SK-N-MC (cell line): ENCODE data around the gene NDST1.

Experiments
- DNase-seq: peaks from one replicate; pipeline ENCODE4 v3.0.0-alpha.2; 2011; ENCODE audit warnings: low read depth, low spot score
- H3K27ac ChIP-seq: fragments of 200-600 bp; sonication (generic); 2 replicates; pipeline ENCODE4 v1.5.1; 2016; ENCODE audit warnings: mixed run types
- H3K36me3 ChIP-seq: fragments of 200-600 bp; sonication (generic); 2 replicates; pipeline ENCODE4 v1.6.1; 2017; ENCODE audit warnings: antibody characterized with exemption, low read length, mixed read lengths; ENCODE audit not compliant: insufficient read depth
- H3K4me3 ChIP-seq: fragments of 200-600 bp; sonication (generic); 2 replicates; pipeline ENCODE4 v1.5.1; 2016
- H3K9ac ChIP-seq: fragments of 200-600 bp; sonication (generic); 2 replicates; pipeline ENCODE4 v1.8.0; 2017; ENCODE audit warnings: mixed run types, mixed read lengths; ENCODE audit not compliant: insufficient read length
- H3K9me3 ChIP-seq: fragments of 200-600 bp; sonication (generic); 2 replicates; pipeline ENCODE4 v1.6.1; 2017; ENCODE audit warnings: low read depth, mild to moderate bottlenecking, antibody characterized with exemption, low read length, moderate library complexity, mixed read lengths
- EZH2 ChIP-seq: fragments of 200-600 bp; sonication (generic); IDR thresholded peaks from one replicate; pipeline ENCODE4 v1.6.1; 2017; ENCODE audit warnings: antibody characterized with exemption
- FOXP2 ChIP-seq: optimal IDR thresholded peaks from 2 replicates; pipeline ENCODE3; 2011; ENCODE audit warnings: mild to moderate bottlenecking, moderate library complexity; ENCODE audit not compliant: insufficient read depth; ENCODE audit errors: extremely low read length, control extremely low read depth
- POLR2AphosphoS5 ChIP-seq: IDR thresholded peaks from 2 replicates; pipeline ENCODE4 v1.6.1; 2012; ENCODE audit warnings: mild to moderate bottlenecking, low read depth, low read length, borderline replicate concordance

NDST1 gene

DNA sequence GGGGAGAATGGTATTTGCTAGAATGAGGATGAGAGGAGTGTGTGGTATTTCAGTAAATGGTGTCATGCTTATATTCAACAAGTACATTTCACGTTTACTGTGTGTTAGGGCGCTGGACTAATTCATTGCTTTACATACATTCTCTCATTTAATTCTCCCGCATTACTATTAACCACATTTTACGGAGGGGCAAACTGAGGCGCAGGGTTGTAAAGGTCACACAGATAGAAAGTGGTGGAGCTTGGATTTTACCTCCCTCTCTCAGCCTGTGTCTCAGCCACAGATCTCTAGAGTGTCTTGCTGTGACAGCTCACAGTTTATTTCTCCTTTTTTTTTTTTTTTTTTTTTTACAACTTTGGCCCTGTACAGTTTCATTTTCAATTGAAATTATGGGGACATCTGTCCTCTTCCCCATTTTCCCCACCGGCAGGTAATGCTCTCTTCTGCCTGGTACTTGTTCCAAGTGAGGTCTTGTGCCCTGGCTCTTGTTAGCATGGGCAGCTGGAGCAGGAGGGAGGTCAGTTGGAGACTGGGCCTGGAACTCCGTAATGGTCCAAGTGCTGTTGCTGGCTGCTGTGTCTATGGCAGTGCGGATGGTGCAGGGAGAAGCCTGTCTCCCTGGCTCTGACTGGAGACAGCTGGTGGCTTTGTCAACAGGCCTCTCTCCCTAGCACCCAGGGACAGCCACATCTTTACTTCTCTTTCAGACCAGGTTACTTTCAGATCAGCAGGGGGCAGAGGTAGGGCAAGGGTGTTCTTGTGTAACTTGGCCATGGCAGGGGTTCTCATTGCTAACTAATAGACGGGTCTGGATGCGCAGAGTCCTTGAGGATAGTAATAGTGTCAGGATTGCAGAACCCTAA is 20.5 kb upstream of the NDST1 start:
- no peak for DNase-seq
- H3K9ac ChIP-seq, result peak overlapping the region; percentile 17
- peak overlapping the region; percentile 96 for H3K4me3 ChIP-seq
- no peaks in the 10 kb centered on the region for H3K9me3 ChIP-seq
- TF ChIP-seq FOXP2, result no peak
- TF ChIP-seq POLR2AphosphoS5, result no peak
- no peak for TF ChIP-seq EZH2
- 0 out of 2 replicates have a peak overlapping the region, but pooled peaks have one; percentile 42 for H3K27ac ChIP-seq
- H3K36me3 ChIP-seq, result no peaks in the 10 kb centered on the region

DNA sequence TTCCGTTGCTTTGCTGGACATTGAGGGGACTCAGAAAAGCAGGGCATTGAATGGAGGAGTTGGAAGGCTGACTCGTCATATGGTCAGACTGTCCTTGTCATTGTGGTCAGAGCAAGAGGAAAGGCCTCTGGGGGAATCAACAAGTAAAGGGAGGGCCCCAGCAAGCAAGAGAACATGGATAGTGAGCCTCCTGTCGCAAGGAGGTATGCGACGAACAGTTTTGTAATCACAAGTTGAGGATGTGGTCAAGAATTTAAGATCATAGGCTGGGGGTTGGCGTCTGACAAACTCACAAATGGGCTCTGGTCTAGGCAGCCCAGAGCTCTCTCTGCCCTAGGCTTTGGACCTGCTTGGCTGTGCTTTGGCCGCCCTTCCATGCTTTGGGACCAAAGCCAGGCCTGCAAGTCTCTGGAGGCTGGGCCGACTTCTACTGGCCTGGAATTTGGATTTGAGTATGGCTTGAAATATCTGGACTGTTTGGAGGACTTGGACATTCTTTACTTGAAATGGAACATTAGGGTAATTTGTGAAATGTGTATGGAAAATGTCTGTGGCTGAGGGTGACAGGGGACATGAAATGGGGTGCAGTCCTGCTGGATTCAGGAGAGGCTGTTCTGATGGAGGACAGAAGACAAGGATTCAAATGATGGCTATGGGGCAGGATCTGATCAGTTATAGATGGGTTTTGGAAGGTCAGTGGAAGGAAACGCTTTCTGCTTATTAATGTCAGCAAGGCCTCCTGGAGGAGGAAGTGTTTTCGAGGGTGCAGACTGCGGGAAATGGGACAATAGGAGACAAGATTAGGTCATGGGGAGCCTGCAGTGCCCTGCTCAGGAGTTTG is 19.2 kb upstream of the NDST1 start:
- DNase-seq, result no peak
- Histone ChIP-seq H3K9ac (no peak overlapping the region), H3K9me3 (no peaks in the 10 kb centered on the region), H3K36me3 (no peaks in the 10 kb centered on the region), H3K27ac (no peak overlapping the region), H3K4me3 (no peak overlapping the region)
- TF ChIP-seq POLR2AphosphoS5 (no peak), FOXP2 (no peak), EZH2 (no peak)

DNA sequence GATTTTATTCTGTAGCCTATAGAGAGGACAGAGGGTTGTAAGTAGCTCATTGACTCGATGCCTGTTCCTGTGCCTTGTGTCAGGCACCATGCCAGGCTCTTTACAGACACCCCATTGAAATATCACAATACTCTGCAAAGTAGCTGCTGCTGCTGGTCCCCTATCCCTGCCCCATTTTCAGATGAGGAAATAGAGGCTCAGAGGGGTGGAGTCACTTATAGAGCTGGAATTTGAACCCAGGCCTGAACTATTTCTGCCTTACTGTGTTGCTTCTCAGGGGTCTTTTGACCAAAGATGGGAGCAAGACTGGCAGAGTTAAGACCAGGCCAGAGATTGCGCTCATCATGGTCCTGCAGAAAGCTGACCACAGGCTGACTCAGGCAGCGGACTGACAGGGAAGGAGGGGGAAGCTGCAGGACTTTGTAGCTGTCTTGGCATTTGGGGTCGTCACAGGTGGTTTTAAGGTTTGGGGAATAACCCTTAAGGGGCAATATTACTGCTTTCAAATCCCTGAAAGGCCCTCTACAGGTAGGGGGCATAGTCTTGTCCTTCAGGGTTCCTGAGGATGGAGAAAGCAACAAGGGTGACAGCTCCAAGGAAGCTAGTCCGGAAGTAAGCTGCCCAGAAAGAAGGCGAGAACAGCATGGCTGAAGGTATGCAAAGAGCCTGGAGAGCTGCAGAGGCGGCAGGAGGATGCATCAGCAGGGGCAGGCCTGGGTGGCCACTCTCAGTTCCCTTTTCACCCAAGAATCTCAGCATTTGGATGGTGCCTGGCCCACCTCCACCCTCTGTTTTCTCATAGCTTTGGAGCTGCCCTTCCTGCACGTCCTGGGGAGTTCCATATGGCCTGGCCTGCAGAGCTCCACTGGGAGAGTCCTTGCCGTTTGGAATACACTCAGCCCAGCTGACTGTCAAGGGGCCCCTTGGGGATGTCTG is 18.3 kb upstream of the NDST1 start:
- Histone ChIP-seq H3K4me3 (no peak overlapping the region), H3K9ac (no peak overlapping the region), H3K9me3 (no peaks in the 10 kb centered on the region), H3K27ac (no peak overlapping the region), H3K36me3 (no peaks in the 10 kb centered on the region)
- DNase-seq, result no peak
- TF ChIP-seq EZH2, result no peak
- no peak for TF ChIP-seq POLR2AphosphoS5
- TF ChIP-seq FOXP2, result no peak

DNA sequence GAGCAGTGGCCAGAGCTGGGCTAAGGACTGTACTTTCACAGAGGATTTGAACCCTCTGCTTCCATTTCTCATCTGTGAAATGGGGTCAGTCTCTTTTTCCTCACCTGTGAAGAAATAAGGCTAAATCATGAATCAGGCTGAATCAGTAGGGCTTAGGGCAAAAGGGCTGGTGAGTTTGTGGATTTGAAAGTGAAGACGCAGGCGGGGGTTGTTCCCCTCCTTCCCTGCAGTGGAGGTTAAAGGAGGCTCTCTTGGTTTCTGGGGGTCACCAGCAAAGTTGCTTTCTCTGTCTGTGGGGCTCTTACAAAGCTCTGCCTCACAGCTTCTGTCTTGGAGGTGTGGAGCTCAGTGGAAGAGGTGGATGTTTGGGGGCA is 17.6 kb upstream of the NDST1 start:
- Histone ChIP-seq H3K27ac (no peak overlapping the region), H3K4me3 (no peak overlapping the region), H3K9ac (peak overlapping the region; percentile 13), H3K9me3 (no peaks in the 10 kb centered on the region), H3K36me3 (no peaks in the 10 kb centered on the region)
- DNase-seq, result no peak
- no peak for TF ChIP-seq POLR2AphosphoS5
- no peak for TF ChIP-seq FOXP2
- no peak for TF ChIP-seq EZH2

DNA sequence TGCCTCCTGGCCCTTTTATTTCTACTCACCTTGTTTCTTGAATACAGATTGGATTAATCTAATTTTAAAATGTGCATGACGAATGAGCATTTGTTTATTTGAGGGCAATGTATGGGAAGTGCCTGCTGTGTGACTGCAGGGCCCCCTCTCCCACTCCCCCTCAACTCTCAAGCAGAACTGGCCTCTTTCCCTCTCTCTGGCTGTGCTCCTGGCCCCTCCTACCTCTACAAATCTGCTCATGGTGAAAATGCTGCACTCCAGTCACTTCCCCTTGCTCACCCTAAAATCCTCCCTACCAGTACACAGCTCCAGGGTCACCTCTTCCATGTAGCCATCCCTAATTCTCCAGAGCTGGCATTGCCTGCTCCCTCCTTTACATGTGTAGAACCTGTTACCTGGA is 17.2 kb upstream of the NDST1 start:
- TF ChIP-seq POLR2AphosphoS5, result no peak
- no peak for TF ChIP-seq EZH2
- no peak for TF ChIP-seq FOXP2
- Histone ChIP-seq H3K9me3 (no peaks in the 10 kb centered on the region), H3K9ac (peak overlapping the region; percentile 13), H3K4me3 (0 out of 2 replicates have a peak overlapping the region, but pooled peaks have one; percentile 6), H3K36me3 (no peaks in the 10 kb centered on the region), H3K27ac (no peak overlapping the region; the same call in 1 of the 2 replicates)
- DNase-seq, result no peak

DNA sequence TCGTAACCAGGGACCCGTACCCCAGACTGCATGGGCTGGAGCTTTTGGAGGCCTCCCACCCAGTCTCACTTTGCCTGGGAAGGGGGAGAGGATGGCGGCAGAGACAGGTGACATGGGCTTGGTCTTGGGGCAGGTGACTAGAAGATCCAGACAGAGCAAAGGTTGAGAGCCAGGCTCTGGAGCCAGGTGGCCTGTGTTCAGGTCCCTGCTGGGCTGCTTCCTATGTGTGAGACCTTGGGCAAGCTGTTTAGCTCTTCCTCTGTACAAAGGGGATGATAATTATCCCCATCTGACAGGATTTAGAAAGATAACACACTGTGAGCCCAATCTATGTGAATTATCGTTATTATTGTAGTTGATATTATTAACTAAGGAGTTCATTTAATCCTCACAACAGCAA is 16.1 kb upstream of the NDST1 start:
- TF ChIP-seq POLR2AphosphoS5 (no peak), FOXP2 (no peak), EZH2 (no peak)
- H3K4me3 ChIP-seq, result no peak overlapping the region
- no peak overlapping the region for H3K9ac ChIP-seq
- DNase-seq, result no peak
- no peaks in the 10 kb centered on the region for H3K36me3 ChIP-seq
- H3K27ac ChIP-seq, result no peak overlapping the region
- no peaks in the 10 kb centered on the region for H3K9me3 ChIP-seq

DNA sequence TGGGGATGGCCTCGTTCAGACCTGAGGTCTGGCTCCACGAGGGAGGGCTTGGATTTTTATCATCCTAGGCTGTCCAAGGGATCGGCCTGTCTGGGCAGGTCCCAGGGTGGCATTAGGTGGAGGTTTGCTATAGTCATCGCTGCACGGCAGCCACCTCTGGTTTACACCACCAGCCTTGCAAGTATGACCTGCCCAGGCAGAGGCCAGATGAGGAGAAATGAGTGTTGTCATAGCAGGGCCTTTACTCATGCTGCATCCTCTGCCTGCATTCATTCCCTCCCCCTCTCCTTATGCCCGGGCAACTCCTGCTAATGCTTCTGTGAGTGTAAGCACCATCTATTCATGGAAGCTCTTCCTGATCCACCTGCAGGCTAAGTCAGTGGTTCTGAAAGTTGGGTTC is 15.3 kb upstream of the NDST1 start:
- TF ChIP-seq POLR2AphosphoS5, result no peak
- no peak for TF ChIP-seq EZH2
- TF ChIP-seq FOXP2, result no peak
- no peak overlapping the region for H3K27ac ChIP-seq
- H3K4me3 ChIP-seq, result no peak overlapping the region
- no peaks in the 10 kb centered on the region for H3K9me3 ChIP-seq
- no peak overlapping the region for H3K9ac ChIP-seq
- no peak for DNase-seq
- no peaks in the 10 kb centered on the region for H3K36me3 ChIP-seq

DNA sequence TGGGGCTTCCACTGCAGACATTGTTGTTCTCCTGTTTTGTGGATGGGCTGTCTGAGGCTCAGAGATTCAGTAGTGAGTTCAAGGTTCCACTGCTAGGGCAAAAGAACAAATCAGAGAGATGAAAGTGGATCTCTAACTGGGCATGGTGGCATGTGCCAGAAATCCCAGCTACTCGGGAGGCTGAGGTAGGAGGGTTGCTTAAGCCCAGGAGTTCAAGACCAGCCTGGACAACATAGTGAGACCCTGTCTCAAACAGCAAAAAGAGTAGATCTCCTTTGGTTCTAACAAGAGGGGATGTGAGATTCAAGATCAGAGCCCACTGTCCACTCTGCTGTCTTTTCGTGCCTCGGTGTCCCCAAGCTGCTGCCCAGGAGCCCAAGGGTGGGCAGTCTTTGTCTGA is 11.8 kb upstream of the NDST1 start:
- H3K27ac ChIP-seq, result peak overlapping the region; percentile 19; the same call in 1 of the 2 replicates

More for the DNA sequence above, 11.8 kb upstream of the NDST1 start:
- TF ChIP-seq EZH2 (no peak), FOXP2 (no peak), POLR2AphosphoS5 (no peak)
- Histone ChIP-seq H3K9me3 (no peaks in the 10 kb centered on the region), H3K36me3 (no peaks in the 10 kb centered on the region), H3K9ac (no peak overlapping the region), H3K4me3 (no peak overlapping the region)
- DNase-seq, result no peak
